ENCODE data around the gene PSMB2.

Gene PSMB2

GRCh38 chr1:35633547-35633946 lies 7.8 kb downstream of the PSMB2 start:
- peaks cover 30% of the 10 kb centered on the region for H3K4me1 Mint-ChIP-seq
- DNase-seq (ENCODE audit: low spot score in 2 of 2): no peak
- no peaks in the 10 kb centered on the region for H3K9me3 Mint-ChIP-seq
- no peak overlapping the region for H3K27ac Mint-ChIP-seq (ENCODE audit: low read depth)
- H3K36me3 Mint-ChIP-seq (ENCODE audit: insufficient read depth): peaks cover 62% of the 10 kb centered on the region
- ATAC-seq (replicated peaks; ENCODE audit: extremely low read depth, poor library complexity, severe bottlenecking): no peak
- H3K27me3 Mint-ChIP-seq: no peaks in the 10 kb centered on the region
- H3K4me3 Mint-ChIP-seq: no peak overlapping the region

- peaks cover 66% of the 10 kb centered on the region for H3K36me3 Mint-ChIP-seq (ENCODE audit: insufficient read depth)
- no peak for DNase-seq (ENCODE audit: low spot score in 2 of 2)
- H3K4me1 Mint-ChIP-seq: peaks cover 19% of the 10 kb centered on the region
- no peaks in the 10 kb centered on the region for H3K9me3 Mint-ChIP-seq
- no peak overlapping the region for H3K27ac Mint-ChIP-seq (ENCODE audit: low read depth)
- H3K4me3 Mint-ChIP-seq: no peak overlapping the region
- no peaks in the 10 kb centered on the region for H3K27me3 Mint-ChIP-seq
- ATAC-seq (replicated peaks; ENCODE audit: extremely low read depth, poor library complexity, severe bottlenecking): no peak
Observed at GRCh38 chr1:35631396-35631795, 9.9 kb downstream of the PSMB2 start.

GRCh38 chr1:35629051-35629450 lies 12.3 kb downstream of the PSMB2 start:
- peaks cover 58% of the 10 kb centered on the region for H3K36me3 Mint-ChIP-seq (ENCODE audit: insufficient read depth)
- H3K27me3 Mint-ChIP-seq: no peaks in the 10 kb centered on the region
- no peak overlapping the region for H3K4me3 Mint-ChIP-seq
- peaks cover 25% of the 10 kb centered on the region for H3K4me1 Mint-ChIP-seq
- DNase-seq (ENCODE audit: low spot score in 2 of 2) (no peak), ATAC-seq (replicated peaks; ENCODE audit: extremely low read depth, poor library complexity, severe bottlenecking) (no peak)
- H3K27ac Mint-ChIP-seq (ENCODE audit: low read depth): no peak overlapping the region
- H3K9me3 Mint-ChIP-seq: no peaks in the 10 kb centered on the region

GRCh38 chr1:35623832-35624231 lies 17.5 kb downstream of the PSMB2 start:
- ATAC-seq (replicated peaks; ENCODE audit: extremely low read depth, poor library complexity, severe bottlenecking): no peak
- Mint-ChIP-seq H3K27ac (ENCODE audit: low read depth) (no peak overlapping the region), H3K4me3 (no peak overlapping the region), H3K4me1 (peaks cover 23% of the 10 kb centered on the region), H3K9me3 (no peaks in the 10 kb centered on the region), H3K27me3 (no peaks in the 10 kb centered on the region), H3K36me3 (ENCODE audit: insufficient read depth) (peaks cover 28% of the 10 kb centered on the region)
- DNase-seq (ENCODE audit: low spot score in 2 of 2): no peak

- DNase-seq (ENCODE audit: low spot score in 2 of 2) (no peak), ATAC-seq (replicated peaks; ENCODE audit: extremely low read depth, poor library complexity, severe bottlenecking) (no peak)
- Mint-ChIP-seq H3K4me3 (no peak overlapping the region), H3K27me3 (no peaks in the 10 kb centered on the region), H3K36me3 (ENCODE audit: insufficient read depth) (peaks cover 29% of the 10 kb centered on the region), H3K9me3 (no peaks in the 10 kb centered on the region), H3K4me1 (peaks cover 23% of the 10 kb centered on the region), H3K27ac (ENCODE audit: low read depth) (no peak overlapping the region)
Observed at GRCh38 chr1:35622510-35623178, 18.7 kb downstream of the PSMB2 start.

GRCh38 chr1:35619237-35620121 lies 21.8 kb downstream of the PSMB2 start:
- H3K9me3 Mint-ChIP-seq: no peaks in the 10 kb centered on the region
- no peak for DNase-seq (ENCODE audit: low spot score in 2 of 2)
- H3K27me3 Mint-ChIP-seq: no peaks in the 10 kb centered on the region
- H3K4me1 Mint-ChIP-seq: peaks cover 30% of the 10 kb centered on the region
- no peak overlapping the region for H3K4me3 Mint-ChIP-seq
- H3K27ac Mint-ChIP-seq (ENCODE audit: low read depth): no peak overlapping the region
- ATAC-seq (replicated peaks; ENCODE audit: extremely low read depth, poor library complexity, severe bottlenecking): no peak
- H3K36me3 Mint-ChIP-seq (ENCODE audit: insufficient read depth): peaks cover 22% of the 10 kb centered on the region

- peaks cover 23% of the 10 kb centered on the region for H3K36me3 Mint-ChIP-seq (ENCODE audit: insufficient read depth)
- no peak for ATAC-seq (replicated peaks; ENCODE audit: extremely low read depth, poor library complexity, severe bottlenecking)
- H3K27me3 Mint-ChIP-seq: no peaks in the 10 kb centered on the region
- H3K4me1 Mint-ChIP-seq: peaks cover 44% of the 10 kb centered on the region
- H3K9me3 Mint-ChIP-seq: no peaks in the 10 kb centered on the region
- no peak overlapping the region for H3K27ac Mint-ChIP-seq (ENCODE audit: low read depth)
- H3K4me3 Mint-ChIP-seq: no peak overlapping the region
- DNase-seq (ENCODE audit: low spot score in 2 of 2): no peak
Observed at GRCh38 chr1:35615440-35615839, 25.9 kb downstream of the PSMB2 start.

- Mint-ChIP-seq H3K4me3 (no peak overlapping the region), H3K27me3 (no peaks in the 10 kb centered on the region), H3K9me3 (no peaks in the 10 kb centered on the region), H3K4me1 (peaks cover 30% of the 10 kb centered on the region), H3K27ac (ENCODE audit: low read depth) (no peak overlapping the region), H3K36me3 (ENCODE audit: insufficient read depth) (peaks cover 29% of the 10 kb centered on the region)
- DNase-seq (ENCODE audit: low spot score in 2 of 2) (no peak), ATAC-seq (replicated peaks; ENCODE audit: extremely low read depth, poor library complexity, severe bottlenecking) (no peak)
Observed at GRCh38 chr1:35611655-35612054, 29.7 kb downstream of the PSMB2 start.

GRCh38 chr1:35605867-35606182 lies 35.5 kb downstream of the PSMB2 start:
- no peak for DNase-seq (ENCODE audit: low spot score in 2 of 2)
- Mint-ChIP-seq H3K27ac (ENCODE audit: low read depth) (peak overlapping the region; percentile 56), H3K4me1 (peaks cover 23% of the 10 kb centered on the region), H3K4me3 (no peak overlapping the region), H3K36me3 (ENCODE audit: insufficient read depth) (peaks cover 55% of the 10 kb centered on the region), H3K27me3 (no peaks in the 10 kb centered on the region), H3K9me3 (no peaks in the 10 kb centered on the region)
- no peak for ATAC-seq (replicated peaks; ENCODE audit: extremely low read depth, poor library complexity, severe bottlenecking)

GRCh38 chr1:35605071-35605866 lies 36.1 kb downstream of the PSMB2 start:
- Mint-ChIP-seq H3K36me3 (ENCODE audit: insufficient read depth) (peaks cover 54% of the 10 kb centered on the region), H3K27ac (ENCODE audit: low read depth) (no peak overlapping the region), H3K4me1 (peaks cover 23% of the 10 kb centered on the region), H3K27me3 (no peaks in the 10 kb centered on the region), H3K9me3 (no peaks in the 10 kb centered on the region), H3K4me3 (no peak overlapping the region)
- no peak for DNase-seq (ENCODE audit: low spot score in 2 of 2)
- no peak for ATAC-seq (replicated peaks; ENCODE audit: extremely low read depth, poor library complexity, severe bottlenecking)

- no peak for DNase-seq (ENCODE audit: low spot score in 2 of 2)
- Mint-ChIP-seq H3K9me3 (no peaks in the 10 kb centered on the region), H3K27ac (ENCODE audit: low read depth) (no peak overlapping the region), H3K27me3 (no peaks in the 10 kb centered on the region), H3K4me3 (no peak overlapping the region), H3K4me1 (peaks cover 23% of the 10 kb centered on the region), H3K36me3 (ENCODE audit: insufficient read depth) (peaks cover 53% of the 10 kb centered on the region)
- ATAC-seq (replicated peaks; ENCODE audit: extremely low read depth, poor library complexity, severe bottlenecking): no peak
Observed at GRCh38 chr1:35603941-35604340, 37.4 kb downstream of the PSMB2 start.

GRCh38 chr1:35603468-35603867 lies 37.9 kb downstream of the PSMB2 start:
- Mint-ChIP-seq H3K4me3 (no peak overlapping the region), H3K27ac (ENCODE audit: low read depth) (peak overlapping the region; percentile 29), H3K4me1 (peaks cover 23% of the 10 kb centered on the region), H3K27me3 (no peaks in the 10 kb centered on the region), H3K9me3 (no peaks in the 10 kb centered on the region), H3K36me3 (ENCODE audit: insufficient read depth) (peaks cover 50% of the 10 kb centered on the region)
- ATAC-seq (replicated peaks; ENCODE audit: extremely low read depth, poor library complexity, severe bottlenecking) (no peak), DNase-seq (ENCODE audit: low spot score in 2 of 2) (no peak)

All from central memory CD8-positive, alpha-beta T cell (primary cell).